HS-27A (cell line): Measurements from ENCODE around the gene ABCA6.
"Not testable (repeated sequence)": the region's sequence is repeated elsewhere in the genome, so short reads cannot be mapped to it uniquely, and the experiment has no call there.

Experiments used
- DNase-seq: peaks from one replicate; pipeline ENCODE4 v3.0.0-alpha.2; 2012; ENCODE audit warnings: low read depth, missing footprints

The ABCA6 gene

GRCh38 chr17:69141431-69142174, at the start of gene ABCA6:
ABCA6 (minus strand) TSS chr17:69141895; CDS start chr17:69140703, 1,192 bp downstream.
- DNase-seq: no peak

- DNase-seq: no peak
Measured at GRCh38 chr17:69188796-69189195, 47.1 kb upstream of the ABCA6 start.

GRCh38 chr17:69188064-69188463, 46.4 kb upstream of the ABCA6 start:
- DNase-seq: no peak

GRCh38 chr17:69187294-69187693, 45.6 kb upstream of the ABCA6 start:
- no peak for DNase-seq

- DNase-seq: no peak
Measured at GRCh38 chr17:69179227-69179952, 37.7 kb upstream of the ABCA6 start.

GRCh38 chr17:69176457-69176795, 34.7 kb upstream of the ABCA6 start:
- no peak for DNase-seq

GRCh38 chr17:69175625-69176456, 34.1 kb upstream of the ABCA6 start:
- DNase-seq: peak; percentile 62

GRCh38 chr17:69175262-69175624, 33.5 kb upstream of the ABCA6 start:
- DNase-seq: no peak

- no peak for DNase-seq
Measured at GRCh38 chr17:69173118-69173517, 31.4 kb upstream of the ABCA6 start.

GRCh38 chr17:69170377-69170776, 28.7 kb upstream of the ABCA6 start:
- no peak for DNase-seq

- not testable (repeated sequence) for DNase-seq
Measured at GRCh38 chr17:69168642-69169041, 26.9 kb upstream of the ABCA6 start.

- no peak for DNase-seq
Measured at GRCh38 chr17:69166957-69167356, 25.3 kb upstream of the ABCA6 start.

GRCh38 chr17:69164206-69164605, 22.5 kb upstream of the ABCA6 start:
- DNase-seq: no peak

GRCh38 chr17:69159418-69159817, 17.7 kb upstream of the ABCA6 start:
- DNase-seq: no peak

GRCh38 chr17:69154267-69154666, 12.6 kb upstream of the ABCA6 start:
- DNase-seq: no peak

GRCh38 chr17:69150333-69150732, 8.6 kb upstream of the ABCA6 start:
- no peak for DNase-seq

GRCh38 chr17:69147460-69147859, 5.8 kb upstream of the ABCA6 start:
- no peak for DNase-seq

GRCh38 chr17:69144331-69145255, 2.9 kb upstream of the ABCA6 start:
- DNase-seq: no peak

GRCh38 chr17:69143683-69144231, 2.1 kb upstream of the ABCA6 start:
- DNase-seq: no peak

- no peak for DNase-seq
Measured at GRCh38 chr17:69143151-69143550, 1.5 kb upstream of the ABCA6 start.

- DNase-seq: no peak
Measured at GRCh38 chr17:69142175-69142802, 594 bp upstream of the ABCA6 start.
